Endothelial cell of umbilical vein (primary cell): ENCODE data around the gene FBXL13. TPM values are rescaled to one million over a fixed set of nuclear protein-coding genes. Genes with fewer than 3 reads are reported as not detected.
"Not testable (repeated sequence)": the region's sequence is repeated elsewhere in the genome, so short reads cannot be mapped to it uniquely, and the experiment has no call there.

Experiments
- BruUV-seq: library from RNA; stranded (reverse); fragments of 400-500 nt; replicated peaks from 2 replicates; lab custom pipeline; 2021; lab: Mats Ljungman, UMichigan
- CTCF ChIA-PET: fragments of 300-600, 350-600 bp; sonication (Branson Sonifier 250); formaldehyde crosslinking; loops from one replicate; lab custom pipeline; 2021; ENCODE audit warnings: antibody characterized with exemption, inconsistent platforms; lab: Charles Lee
- POLR2A ChIA-PET: fragments of 300-600, 350-600 bp; sonication (Branson Sonifier 250); formaldehyde crosslinking; loops from one replicate; lab custom pipeline; 2021; ENCODE audit warnings: antibody characterized with exemption, inconsistent platforms; lab: Charles Lee
- DNase-seq: peaks from one replicate; pipeline ENCODE4 v3.0.0-alpha.2; 2011; ENCODE audit warnings: low read depth, low spot score
- FAIRE-seq: peaks from 2 replicates; lab custom pipeline; 2011; peaks lifted over from hg19 to GRCh38; lab: Jason Lieb, UNC
- H2AFZ ChIP-seq: 2 replicates; pipeline ENCODE4 v1.6.0; 2012; ENCODE audit warnings: low read depth, low read length, control low read depth, inconsistent platforms
- H3K27ac ChIP-seq: 2 replicates; pipeline ENCODE4 v1.5.1; 2011; ENCODE audit warnings: low read depth, mild to moderate bottlenecking, control low read depth, low read length, moderate library complexity; ENCODE audit not compliant: insufficient read depth
- H3K27me3 ChIP-seq, 2 experiments: 2 replicates each; pipeline versions ENCODE4 v1.6.0 to v1.6.1; 2011; ENCODE audit warnings: low read length in 2 of 2, mixed read lengths in 1 of 2; ENCODE audit not compliant: control insufficient read depth in 2 of 2, insufficient read depth in 2 of 2
- H3K36me3 ChIP-seq, 2 experiments: 2 replicates in 1 of 2; 3 replicates in 1 of 2; pipeline ENCODE4 v1.5.1; 2011; ENCODE audit warnings: low read length in 2 of 2, mild to moderate bottlenecking in 1 of 2, moderate library complexity in 1 of 2; ENCODE audit not compliant: control insufficient read depth in 2 of 2, insufficient read depth in 2 of 2; ENCODE audit errors: extremely low read depth in 1 of 2
- H3K4me1 ChIP-seq: 3 replicates; pipeline ENCODE4 v1.5.1; 2011; ENCODE audit warnings: mild to moderate bottlenecking, low read length; ENCODE audit not compliant: control insufficient read depth, insufficient read depth; ENCODE audit errors: extremely low read depth
- H3K4me2 ChIP-seq: 2 replicates; pipeline ENCODE4 v1.6.1; 2011; ENCODE audit warnings: low read length, control low read depth, mixed read lengths; ENCODE audit not compliant: insufficient read depth
- H3K4me3 ChIP-seq, 3 experiments: fragments of 200-600 bp in 1 of 3; sonication (generic), shearing (Covaris generic) in 1 of 3; replicated peaks in 1 of 3; 2 replicates each; pipeline ENCODE4 v1.5.1; 2011 to 2016; ENCODE audit warnings: control low read depth in 3 of 3, low read length in 3 of 3, mild to moderate bottlenecking in 2 of 3, inconsistent platforms in 1 of 3, low read depth in 1 of 3, moderate library complexity in 1 of 3; ENCODE audit not compliant: insufficient read depth in 1 of 3
- H3K79me2 ChIP-seq: 2 replicates; pipeline ENCODE4 v1.6.0; 2012; ENCODE audit warnings: low read length, inconsistent platforms; ENCODE audit not compliant: control insufficient read depth, insufficient read depth
- H3K9ac ChIP-seq: replicated peaks from 2 replicates; pipeline ENCODE3; 2011; ENCODE audit warnings: low read length, control low read depth; ENCODE audit not compliant: insufficient read depth; ENCODE audit errors: extremely low read depth
- H3K9me1 ChIP-seq: replicated peaks from 3 replicates; pipeline ENCODE4 v1.6.0; 2011; ENCODE audit warnings: mild to moderate bottlenecking, low read length; ENCODE audit not compliant: control insufficient read depth, insufficient read depth; ENCODE audit errors: extremely low read depth
- H3K9me3 ChIP-seq: replicated peaks from 2 replicates; pipeline ENCODE4 v1.5.1; 2012; ENCODE audit warnings: low read length, inconsistent platforms; ENCODE audit not compliant: control insufficient read depth, insufficient read depth
- H4K20me1 ChIP-seq: replicated peaks from 2 replicates; pipeline ENCODE3; 2011; ENCODE audit warnings: mild to moderate bottlenecking, low read length; ENCODE audit not compliant: control insufficient read depth, insufficient read depth; ENCODE audit errors: extremely low read depth
- FOS ChIP-seq: IDR thresholded peaks from 2 replicates; pipeline ENCODE4 v1.6.1; 2011; ENCODE audit warnings: mild to moderate bottlenecking, low read length, moderate library complexity, borderline replicate concordance; ENCODE audit not compliant: insufficient read depth
- dilution Hi-C: fragments of 300-500 bp; cut with MboI; formaldehyde crosslinking; loops from one replicate; pipeline ENCODE4 v1.15.0; 2019; ENCODE audit warnings: low sequenced_read_pairs; ENCODE audit not compliant: extremely low pct_ligation_motif_present
- intact Hi-C: fragments of 100-400 bp; cut with micrococcal nuclease; formaldehyde crosslinking; loops from one replicate; pipeline ENCODE4 v1.10.0; 2022
- polyA plus RNA-seq, 4 experiments: library from polyadenylated mRNA; depleted of rRNA in 3 of 4; stranded (reverse) in 3 of 4; unstranded in 1 of 4; fragments of >200 nt; gene quantifications; 2 replicates each; pipeline versions ENCODE4 v1.2.1 to v1.2.3, GENCODE V29; 2011 to 2012; ENCODE audit warnings: missing spikeins in 1 of 4
- total RNA-seq: library from RNA; stranded (reverse); gene quantifications from 2 replicates; pipeline ENCODE4 v1.2.3, GENCODE V29; 2021

The FBXL13 gene
- total and polyA plus RNA-seq, 2 donors (not counting 3 experiments of a cell fraction or from before 2014, with no cell fraction given) = 3.9 to 4.6 TPM

DNA sequence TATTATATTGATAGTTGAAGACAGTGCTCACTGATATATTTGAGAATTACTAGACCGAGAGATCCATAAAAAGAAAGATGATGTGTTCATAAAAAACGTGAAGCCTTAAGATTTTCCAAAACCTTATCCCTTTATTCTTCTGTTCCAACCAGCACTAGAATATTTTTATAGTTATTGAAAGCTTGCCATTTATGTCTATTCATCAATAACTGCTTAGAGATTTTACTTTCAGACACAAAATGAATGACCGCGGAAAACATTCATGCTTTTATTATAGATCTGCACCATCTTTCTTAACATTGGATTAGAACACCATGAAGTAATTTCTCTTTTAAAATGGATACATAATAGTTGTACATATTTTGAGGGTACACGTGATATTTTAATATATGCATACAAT is 77.6 kb downstream of the FBXL13 start:
- CTCF ChIA-PET = no interaction called here
- intact Hi-C loops (no loop called here), dilution Hi-C loops (no loop called here)
- no TSS peak for BruUV-seq
- no peaks in the 10 kb centered on the region for H3K27me3 ChIP-seq
- POLR2A ChIA-PET = no interaction called here
- no peak overlapping the region for H3K4me3 ChIP-seq
- no peaks in the 10 kb centered on the region for H3K9me1 ChIP-seq
- FAIRE-seq (no peak), DNase-seq (no peak)
- no peaks in the 10 kb centered on the region for H4K20me1 ChIP-seq
- peaks cover 25% of the 10 kb centered on the region for H3K4me1 ChIP-seq
- H3K9me3 ChIP-seq = no peaks in the 10 kb centered on the region
- H3K79me2 ChIP-seq = no peaks in the 10 kb centered on the region
- H3K4me2 ChIP-seq = no peak overlapping the region
- H2AFZ ChIP-seq = no peak overlapping the region
- TF ChIP-seq FOS = no peak
- H3K27ac ChIP-seq = no peak overlapping the region
- H3K36me3 ChIP-seq = no peaks in the 10 kb centered on the region
- no peak overlapping the region for H3K9ac ChIP-seq

DNA sequence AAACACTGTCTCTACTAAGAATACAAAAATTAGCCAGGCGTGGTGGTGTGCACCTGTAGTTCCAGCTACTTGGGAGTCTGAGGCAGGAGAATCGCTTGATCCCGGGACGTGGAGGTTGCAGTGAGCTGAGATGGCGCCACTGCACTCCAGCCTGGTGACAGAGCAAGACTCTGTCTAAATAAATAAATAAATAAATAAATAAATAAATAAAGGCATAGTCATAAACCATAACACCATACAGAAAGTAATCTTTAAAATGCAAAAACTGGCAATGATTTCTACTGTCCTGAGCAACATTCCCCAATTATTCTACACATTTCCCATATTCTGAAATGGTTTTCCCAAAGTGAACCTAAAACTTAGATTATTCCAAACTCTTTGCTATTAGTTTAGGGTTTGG is 79.0 kb downstream of the FBXL13 start:
- H3K79me2 ChIP-seq, H3K27me3 ChIP-seq, H2AFZ ChIP-seq, BruUV-seq, H3K27ac ChIP-seq, H3K9ac ChIP-seq, POLR2A ChIA-PET, H3K4me2 ChIP-seq, intact Hi-C loops, DNase-seq, H3K36me3 ChIP-seq, H3K9me1 ChIP-seq, H3K4me3 ChIP-seq, dilution Hi-C loops, H3K9me3 ChIP-seq, H4K20me1 ChIP-seq, FAIRE-seq, CTCF ChIA-PET: not testable (repeated sequence)
- H3K4me1 ChIP-seq = peaks cover 37% of the 10 kb centered on the region
